IPS-15b (cell line): ENCODE results near the gene KRTAP3-1.

ENCODE experiments used
- H3K27me3 ChIP-seq: one replicate; pipeline ENCODE4 v1.6.1; 2013; ENCODE audit warnings: low read length; ENCODE audit not compliant: control insufficient read depth, insufficient read depth
- H3K36me3 ChIP-seq: one replicate; pipeline ENCODE4 v1.6.1; 2013; ENCODE audit warnings: low read length; ENCODE audit not compliant: control insufficient read depth, insufficient read depth
- H3K4me1 ChIP-seq: one replicate; pipeline ENCODE4 v1.6.1; 2013; ENCODE audit warnings: mild to moderate bottlenecking, low read length; ENCODE audit not compliant: control insufficient read depth, insufficient read depth
- H3K4me3 ChIP-seq: one replicate; pipeline ENCODE4 v1.5.1; 2013; ENCODE audit warnings: low read depth, low read length
- H3K9ac ChIP-seq: one replicate; pipeline ENCODE4 v1.6.1; 2013; ENCODE audit warnings: low read depth, mild to moderate bottlenecking, low read length
- H3K9me3 ChIP-seq: one replicate; pipeline ENCODE4 v1.6.1; 2013; ENCODE audit warnings: mild to moderate bottlenecking, low read length; ENCODE audit not compliant: control insufficient read depth, insufficient read depth

The KRTAP3-1 gene

GRCh38 chr17:40995116-40995515, 13.8 kb downstream of the KRTAP3-1 start:
- no peaks in the 10 kb centered on the region for H3K36me3 ChIP-seq
- H3K9me3 ChIP-seq: no peaks in the 10 kb centered on the region
- H3K4me3 ChIP-seq: no peak overlapping the region
- no peaks in the 10 kb centered on the region for H3K4me1 ChIP-seq
- no peaks in the 10 kb centered on the region for H3K27me3 ChIP-seq
- no peak overlapping the region for H3K9ac ChIP-seq

GRCh38 chr17:40993839-40994238, 15.1 kb downstream of the KRTAP3-1 start, which contains the start of gene KRTAP3-3:
KRTAP3-3 (minus strand) TSS chr17:40994164; CDS start chr17:40994097, 67 bp downstream.
- H3K27me3 ChIP-seq: no peaks in the 10 kb centered on the region
- H3K9ac ChIP-seq: no peak within 1 kb of the TSS
- no peaks in the 10 kb centered on the region for H3K36me3 ChIP-seq
- no peaks in the 10 kb centered on the region for H3K9me3 ChIP-seq
- H3K4me1 ChIP-seq: no peaks in the 10 kb centered on the region
- H3K4me3 ChIP-seq: no peak within 1 kb of the TSS

GRCh38 chr17:40993084-40993483, 15.8 kb downstream of the KRTAP3-1 start:
- no peaks in the 10 kb centered on the region for H3K27me3 ChIP-seq
- no peaks in the 10 kb centered on the region for H3K9me3 ChIP-seq
- no peaks in the 10 kb centered on the region for H3K36me3 ChIP-seq
- no peak overlapping the region for H3K4me3 ChIP-seq
- no peak overlapping the region for H3K9ac ChIP-seq
- H3K4me1 ChIP-seq: no peaks in the 10 kb centered on the region

GRCh38 chr17:40992666-40993065, 16.3 kb downstream of the KRTAP3-1 start:
- Histone ChIP-seq H3K9ac (no peak overlapping the region), H3K27me3 (no peaks in the 10 kb centered on the region), H3K4me3 (no peak overlapping the region), H3K4me1 (no peaks in the 10 kb centered on the region), H3K36me3 (no peaks in the 10 kb centered on the region), H3K9me3 (no peaks in the 10 kb centered on the region)

- Histone ChIP-seq H3K9me3 (no peaks in the 10 kb centered on the region), H3K9ac (no peak overlapping the region), H3K4me3 (no peak overlapping the region), H3K27me3 (no peaks in the 10 kb centered on the region), H3K36me3 (no peaks in the 10 kb centered on the region), H3K4me1 (no peaks in the 10 kb centered on the region)
Measured at GRCh38 chr17:40986920-40987319, 22.0 kb downstream of the KRTAP3-1 start.

GRCh38 chr17:40984226-40984625, 24.7 kb downstream of the KRTAP3-1 start, which contains the start of gene KRT40:
KRT40 (minus strand) TSS chr17:40984326; CDS start chr17:40984273, 53 bp downstream.
- Histone ChIP-seq H3K4me1 (no peaks in the 10 kb centered on the region), H3K9me3 (no peaks in the 10 kb centered on the region), H3K36me3 (no peaks in the 10 kb centered on the region), H3K4me3 (no peak within 1 kb of the TSS), H3K9ac (no peak within 1 kb of the TSS), H3K27me3 (no peaks in the 10 kb centered on the region)

GRCh38 chr17:40981115-40981514, 27.8 kb downstream of the KRTAP3-1 start:
- H3K4me3 ChIP-seq: no peak overlapping the region
- H3K9ac ChIP-seq: no peak overlapping the region
- no peaks in the 10 kb centered on the region for H3K36me3 ChIP-seq
- H3K4me1 ChIP-seq: no peaks in the 10 kb centered on the region
- no peaks in the 10 kb centered on the region for H3K27me3 ChIP-seq
- no peaks in the 10 kb centered on the region for H3K9me3 ChIP-seq

GRCh38 chr17:40980596-40980995, 28.3 kb downstream of the KRTAP3-1 start:
- Histone ChIP-seq H3K9me3 (no peaks in the 10 kb centered on the region), H3K9ac (no peak overlapping the region), H3K27me3 (no peaks in the 10 kb centered on the region), H3K36me3 (no peaks in the 10 kb centered on the region), H3K4me1 (no peaks in the 10 kb centered on the region), H3K4me3 (no peak overlapping the region)

GRCh38 chr17:40980117-40980516, 28.8 kb downstream of the KRTAP3-1 start:
- no peaks in the 10 kb centered on the region for H3K9me3 ChIP-seq
- no peaks in the 10 kb centered on the region for H3K36me3 ChIP-seq
- no peak overlapping the region for H3K4me3 ChIP-seq
- no peaks in the 10 kb centered on the region for H3K27me3 ChIP-seq
- no peaks in the 10 kb centered on the region for H3K4me1 ChIP-seq
- H3K9ac ChIP-seq: no peak overlapping the region

GRCh38 chr17:40978575-40979151, 30.3 kb downstream of the KRTAP3-1 start:
- no peaks in the 10 kb centered on the region for H3K4me1 ChIP-seq
- H3K36me3 ChIP-seq: no peaks in the 10 kb centered on the region
- no peaks in the 10 kb centered on the region for H3K9me3 ChIP-seq
- H3K4me3 ChIP-seq: no peak overlapping the region
- no peak overlapping the region for H3K9ac ChIP-seq
- no peaks in the 10 kb centered on the region for H3K27me3 ChIP-seq

GRCh38 chr17:40975516-40975915, 33.4 kb downstream of the KRTAP3-1 start:
- no peaks in the 10 kb centered on the region for H3K36me3 ChIP-seq
- H3K27me3 ChIP-seq: no peaks in the 10 kb centered on the region
- no peak overlapping the region for H3K9ac ChIP-seq
- H3K4me1 ChIP-seq: no peaks in the 10 kb centered on the region
- no peaks in the 10 kb centered on the region for H3K9me3 ChIP-seq
- no peak overlapping the region for H3K4me3 ChIP-seq

- Histone ChIP-seq H3K4me1 (no peaks in the 10 kb centered on the region), H3K9ac (no peak overlapping the region), H3K36me3 (no peaks in the 10 kb centered on the region), H3K9me3 (no peaks in the 10 kb centered on the region), H3K4me3 (no peak overlapping the region), H3K27me3 (no peaks in the 10 kb centered on the region)
Measured at GRCh38 chr17:40974366-40974765, 34.6 kb downstream of the KRTAP3-1 start.
